GM21786 (cell line): ENCODE measurements around the gene RSPO1.
"Not testable (repeated sequence)": the region's sequence is repeated elsewhere in the genome, so short reads cannot be mapped to it uniquely, and the experiment has no call there.

Experiments
- ATAC-seq: cut with Tn5 transposase; IDR thresholded peaks from one replicate; pipeline ENCODE4 v1.9.1; 2021; ENCODE audit not compliant: unreplicated experiment

The RSPO1 gene

GRCh38 chr1:37622131-37622530 lies 12.6 kb downstream of the RSPO1 start:
- no peak for ATAC-seq

DNA sequence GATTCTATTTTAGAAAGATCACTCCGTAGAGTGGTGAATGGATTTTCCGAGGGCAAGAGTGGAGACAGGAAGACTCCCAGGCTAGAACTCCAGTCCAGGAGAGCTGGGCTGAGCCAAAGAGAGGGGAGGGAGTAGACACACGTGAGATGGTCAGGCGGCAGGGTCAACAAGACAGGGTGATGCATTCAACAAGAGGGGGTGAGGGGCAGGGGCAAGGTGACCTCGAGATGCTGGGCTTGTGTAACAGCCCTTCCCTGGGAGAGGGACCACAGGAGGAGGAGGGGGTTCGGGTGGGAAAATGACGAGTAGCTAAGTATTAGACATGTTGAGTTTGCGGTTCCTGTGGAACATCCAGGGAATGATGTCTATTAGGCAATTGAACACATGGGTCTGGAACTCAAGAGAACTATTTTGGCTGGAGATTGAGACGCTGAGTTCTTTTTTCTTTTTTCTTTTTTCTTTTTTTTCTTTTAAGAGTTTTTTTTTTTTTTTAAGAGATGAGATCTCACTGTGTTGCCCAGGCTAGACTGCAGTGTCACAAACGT lies 13.3 kb downstream of the RSPO1 start:
- no peak for ATAC-seq

- ATAC-seq = no peak
These were observed 14.0 kb downstream of the RSPO1 start for GRCh38 chr1:37620707-37621106.

GRCh38 chr1:37616330-37616729 lies 18.4 kb downstream of the RSPO1 start:
- ATAC-seq = no peak

DNA sequence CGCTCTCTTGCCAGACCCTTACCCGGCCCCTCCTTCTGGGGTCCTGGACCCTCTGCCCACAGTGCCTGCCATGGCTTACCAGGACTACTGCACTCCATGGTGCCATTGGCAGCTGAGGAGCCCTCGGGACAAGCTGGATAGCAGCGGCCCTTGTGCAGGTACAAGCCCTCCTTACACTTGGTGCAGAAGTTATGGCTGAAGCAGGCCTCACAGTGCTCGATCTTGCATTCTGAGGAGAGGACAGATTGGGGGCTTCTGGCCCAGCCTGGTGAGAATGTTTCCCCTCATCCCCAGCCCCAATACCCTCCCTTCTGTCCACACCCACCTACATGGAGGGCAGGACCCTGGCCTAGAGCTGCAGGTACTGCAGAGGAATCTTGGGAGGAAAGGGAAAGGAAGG lies 20.6 kb downstream of the RSPO1 start:
- no peak for ATAC-seq

GRCh38 chr1:37612186-37612585 lies 22.5 kb downstream of the RSPO1 start:
- ATAC-seq = no peak

- no peak for ATAC-seq
These were observed 24.7 kb downstream of the RSPO1 start for GRCh38 chr1:37609994-37610393.

DNA sequence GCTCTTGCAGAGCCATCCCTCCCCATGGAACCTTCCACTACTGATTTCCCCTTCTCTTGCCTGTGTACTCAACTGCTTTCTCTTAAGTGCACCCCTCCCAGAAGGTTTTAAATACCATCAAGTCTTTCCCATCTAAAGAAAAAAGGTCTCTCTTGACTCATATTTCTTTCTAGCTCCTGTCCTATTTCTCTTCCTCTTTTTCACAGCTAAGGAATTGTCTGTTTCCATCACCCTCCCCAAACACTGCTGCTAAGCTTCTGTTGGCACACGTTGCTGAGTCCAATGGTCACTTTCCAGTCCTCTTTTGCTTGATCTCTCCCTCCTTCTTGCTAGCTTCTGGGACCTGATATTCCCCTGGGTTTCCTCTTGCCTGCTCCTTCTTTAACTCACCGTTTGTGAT lies 25.7 kb downstream of the RSPO1 start:
- ATAC-seq = no peak

GRCh38 chr1:37606481-37607263 lies 28.0 kb downstream of the RSPO1 start:
- ATAC-seq = no peak

GRCh38 chr1:37605806-37606474 lies 28.8 kb downstream of the RSPO1 start:
- no peak for ATAC-seq

GRCh38 chr1:37605061-37605650 lies 29.5 kb downstream of the RSPO1 start:
- no peak for ATAC-seq

GRCh38 chr1:37602750-37603694 lies 31.7 kb downstream of the RSPO1 start:
- ATAC-seq = no peak

GRCh38 chr1:37601441-37601840 lies 33.3 kb downstream of the RSPO1 start:
- no peak for ATAC-seq

- no peak for ATAC-seq
These were observed 34.8 kb downstream of the RSPO1 start for GRCh38 chr1:37599940-37600339.

DNA sequence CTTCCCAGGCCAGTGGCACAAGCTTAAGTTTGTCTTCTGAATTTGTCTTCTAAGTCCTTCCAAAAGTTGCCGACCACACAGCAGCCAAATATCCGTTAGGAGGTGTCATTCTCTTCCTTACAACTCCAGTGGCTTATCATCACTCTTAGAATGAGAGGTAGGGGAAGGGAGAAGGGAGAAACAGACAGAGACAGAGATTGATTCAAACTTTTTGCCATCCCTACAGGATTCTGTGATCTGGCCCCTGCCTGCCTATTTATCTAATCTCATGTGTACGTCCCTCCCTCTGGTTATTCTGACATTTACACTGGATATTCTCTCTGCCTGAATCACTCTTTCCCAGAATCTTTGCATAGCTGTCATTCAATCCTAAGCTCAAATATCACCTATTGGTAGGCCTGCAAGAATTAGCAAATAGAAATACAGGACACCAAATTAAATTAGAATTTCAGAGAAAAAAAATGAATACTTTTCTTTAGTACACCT lies 38.5 kb downstream of the RSPO1 start:
- no peak for ATAC-seq

DNA sequence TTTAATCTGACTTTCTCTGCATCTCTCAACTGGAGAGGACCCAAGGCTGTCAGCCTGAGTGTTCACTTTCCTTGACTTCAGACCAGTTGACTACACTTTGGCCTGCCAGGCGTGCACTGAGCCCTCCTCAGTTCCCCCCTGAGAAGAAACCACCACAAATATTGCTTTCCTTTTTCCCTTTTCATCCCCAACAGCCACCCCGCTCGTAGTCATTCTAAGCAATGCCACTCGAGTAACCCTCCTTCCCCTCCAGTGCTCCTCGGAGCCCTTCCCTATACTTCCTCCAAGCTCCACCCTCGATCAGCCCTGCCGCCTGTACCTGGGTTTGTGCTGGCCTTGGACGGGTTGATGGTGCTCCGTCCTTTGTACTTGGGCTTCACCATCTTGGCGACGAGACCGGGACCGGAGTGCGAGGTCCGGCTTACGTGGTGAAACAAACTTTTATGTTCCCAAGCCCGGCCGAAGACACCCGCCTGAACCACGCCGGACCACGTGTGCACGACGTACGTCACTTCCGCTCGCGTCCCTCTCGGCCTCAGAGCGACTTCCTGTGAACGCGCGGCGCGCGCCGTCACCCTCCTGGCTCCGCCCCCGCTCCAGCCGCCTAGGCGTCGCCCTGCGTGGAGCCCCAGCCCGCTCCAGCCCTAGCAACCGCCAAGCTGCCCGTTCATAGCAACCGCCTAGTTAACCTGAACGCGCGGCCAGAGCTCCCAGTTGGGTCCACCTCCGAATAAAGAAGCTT lies 39.1 kb downstream of the RSPO1 start, which contains the start of gene GNL2:
TSS of gene GNL2 (minus strand) at position 498 of the 742 bp plus-strand sequence. CDS start at position 383, 115 bp downstream.
- peak; percentile 98 for ATAC-seq

GRCh38 chr1:37593726-37594125 lies 41.0 kb downstream of the RSPO1 start:
- no peak for ATAC-seq

DNA sequence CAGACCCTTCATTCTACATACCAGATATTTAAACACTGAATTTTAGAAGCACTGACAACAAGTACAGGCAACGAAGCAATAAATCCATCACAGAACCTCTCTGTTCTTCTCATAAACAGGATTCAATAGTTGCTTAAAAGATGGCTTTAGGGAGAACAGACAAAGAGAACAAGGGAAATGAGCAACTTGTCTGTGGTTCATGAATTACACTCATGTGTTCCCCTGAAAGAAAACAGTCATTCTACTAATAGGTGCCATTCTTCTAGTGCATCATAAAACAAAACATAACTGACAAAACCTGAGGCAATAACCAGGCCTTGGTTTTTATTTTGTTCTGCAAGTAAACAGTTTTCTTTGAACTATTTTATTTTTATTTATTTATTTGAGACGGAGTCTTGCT lies 45.8 kb downstream of the RSPO1 start:
- ATAC-seq = no peak

- ATAC-seq = not testable (repeated sequence)
These were observed 50.1 kb downstream of the RSPO1 start for GRCh38 chr1:37584544-37584943.

- no peak for ATAC-seq
These were observed 59.0 kb downstream of the RSPO1 start for GRCh38 chr1:37575692-37576091.
